GM04503 (cell line): Measurements from ENCODE around the gene LMX1B.
"Not testable (repeated sequence)": the region's sequence is repeated elsewhere in the genome, so short reads cannot be mapped to it uniquely, and the experiment has no call there.

Experiments
- DNase-seq: peaks from one replicate; pipeline ENCODE4 v3.0.0-alpha.2; 2012; ENCODE audit warnings: low read depth

LMX1B gene

DNA sequence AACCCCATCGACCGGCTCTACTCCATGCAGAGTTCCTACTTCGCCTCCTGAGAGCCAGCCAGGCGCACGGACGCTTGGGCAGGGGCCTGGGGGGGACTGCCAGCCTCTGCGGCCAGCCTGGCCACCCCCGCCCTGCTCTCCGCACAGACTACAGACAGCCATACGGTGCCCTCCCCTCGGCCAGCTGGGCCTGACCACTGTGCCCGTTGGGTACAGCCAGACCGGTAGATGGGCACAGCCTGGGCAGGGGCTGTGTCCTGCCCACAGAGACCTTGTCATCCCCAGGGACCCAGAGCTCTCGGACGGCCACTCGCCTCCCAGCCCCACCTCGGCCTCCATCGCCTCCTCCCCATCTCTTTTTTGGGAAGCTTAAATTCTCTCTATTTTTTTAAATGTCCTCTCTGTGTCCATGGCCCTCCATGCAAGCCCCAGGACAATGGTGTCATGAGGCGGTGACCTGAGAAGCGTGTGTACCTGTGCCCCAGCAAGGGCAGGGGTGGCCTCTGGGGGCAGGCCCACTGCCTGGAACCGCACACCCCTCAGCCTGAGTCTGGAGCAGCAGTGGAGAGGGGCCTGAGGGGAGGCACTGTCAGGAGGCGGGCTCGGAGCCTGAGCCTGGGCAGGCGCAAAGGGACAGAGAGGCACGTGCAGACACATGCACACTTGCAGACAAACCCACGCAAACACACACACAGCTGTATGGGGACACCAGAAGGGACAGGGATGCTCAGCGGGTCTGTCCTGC, 82.8 kb downstream of the LMX1B start:
- no peak for DNase-seq

DNA sequence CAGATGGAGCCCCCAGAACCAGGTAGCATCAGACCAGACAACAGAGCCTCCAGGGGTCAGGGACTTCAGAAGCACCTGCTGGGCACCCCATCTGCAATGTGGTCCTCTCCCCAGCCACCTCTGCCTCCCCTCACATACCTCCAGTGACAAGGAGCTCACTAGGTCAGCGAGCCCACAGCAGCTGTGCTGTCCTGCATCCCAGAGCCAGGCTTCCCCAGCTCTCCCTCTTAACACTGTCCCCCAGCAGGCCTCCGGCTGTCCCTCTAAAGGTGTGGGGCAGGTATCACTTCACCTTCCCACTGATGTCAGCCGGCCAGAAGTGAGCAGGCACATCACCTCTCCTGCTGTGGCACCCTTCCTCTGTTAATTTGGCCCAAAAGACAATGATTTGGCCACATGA, 83.6 kb downstream of the LMX1B start:
- no peak for DNase-seq

DNA sequence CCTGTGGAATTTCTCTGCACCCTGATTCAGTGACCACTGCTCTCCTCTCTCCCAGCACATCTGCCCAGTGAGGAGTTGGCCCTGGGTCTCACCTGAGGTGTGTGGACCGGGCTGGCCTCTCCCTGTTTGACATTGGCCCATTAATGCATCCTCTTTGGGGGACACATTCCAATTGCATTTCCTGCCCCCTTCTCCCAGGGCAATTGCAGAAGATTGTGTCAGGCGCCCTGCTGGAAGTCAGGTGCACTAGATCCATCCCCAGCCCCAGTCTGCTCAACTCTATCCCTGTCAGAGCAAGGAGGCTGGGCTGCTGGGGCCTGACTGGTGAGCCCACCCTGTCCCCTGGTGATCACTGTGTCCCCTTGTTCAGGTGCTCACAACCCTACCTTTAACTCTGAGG, 84.5 kb downstream of the LMX1B start:
- no peak for DNase-seq

DNA sequence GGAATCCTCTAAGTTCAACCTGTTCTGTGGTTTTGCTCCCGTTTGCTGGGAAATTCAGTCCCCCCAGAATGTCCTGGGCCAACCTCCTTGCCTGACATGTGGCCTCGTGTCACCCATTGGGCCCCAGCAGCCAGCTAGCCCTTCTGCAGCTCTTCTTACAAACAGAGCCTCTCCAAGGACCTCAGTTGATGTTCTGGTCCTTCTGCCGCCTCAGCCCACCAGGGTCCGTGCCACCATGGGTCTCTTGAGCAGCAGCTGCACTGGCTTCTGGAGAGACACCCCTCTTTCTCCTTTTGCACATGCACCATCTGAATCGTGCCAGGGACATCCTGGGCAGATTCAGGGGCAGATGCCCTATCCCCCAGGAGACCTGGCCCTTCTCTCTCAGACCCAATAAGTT, 85.0 kb downstream of the LMX1B start:
- DNase-seq = no peak

DNA sequence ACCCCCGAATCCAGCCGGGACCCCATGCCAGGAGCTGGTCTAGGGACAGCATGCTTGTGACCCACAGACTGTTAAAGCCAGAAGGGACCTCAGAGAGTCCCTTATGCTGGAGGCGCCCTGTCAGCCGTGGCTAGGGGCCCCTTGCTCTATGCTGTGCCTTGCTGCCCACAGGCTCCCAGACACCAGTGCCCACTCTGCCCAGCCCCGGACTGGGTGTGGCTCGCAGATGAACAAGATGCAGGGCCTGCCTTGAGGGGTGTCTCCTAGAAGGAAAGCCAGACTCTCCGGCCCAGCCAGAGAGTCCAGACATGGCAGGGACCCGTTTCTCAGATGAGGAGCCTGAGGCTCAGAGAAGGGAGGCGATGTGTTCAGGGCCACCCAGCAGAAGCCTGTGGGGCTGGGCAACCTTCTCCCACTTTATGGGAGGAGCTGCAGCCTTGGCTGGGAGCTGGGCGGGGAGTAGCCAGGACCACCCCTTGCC, 85.7 kb downstream of the LMX1B start:
- DNase-seq = no peak

DNA sequence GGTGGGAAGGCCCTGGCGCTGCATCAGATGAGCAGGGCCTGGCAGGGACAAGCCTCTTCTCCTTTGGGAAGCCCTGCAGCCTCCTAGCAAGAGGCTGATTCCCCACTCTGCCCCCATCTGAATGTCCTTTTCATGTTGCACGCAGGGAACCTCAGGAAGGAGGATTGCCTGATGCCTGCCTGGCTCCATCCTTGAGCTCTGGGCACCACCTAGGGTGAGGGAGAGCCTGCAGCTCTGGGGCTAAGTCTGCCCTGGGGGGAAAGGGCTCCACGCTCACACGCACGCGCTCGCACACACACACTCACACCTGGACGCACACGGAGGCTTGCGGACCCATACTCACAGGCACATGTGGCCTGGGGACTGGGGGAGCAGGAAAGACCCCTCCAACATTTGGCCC, 86.6 kb downstream of the LMX1B start:
- no peak for DNase-seq

DNA sequence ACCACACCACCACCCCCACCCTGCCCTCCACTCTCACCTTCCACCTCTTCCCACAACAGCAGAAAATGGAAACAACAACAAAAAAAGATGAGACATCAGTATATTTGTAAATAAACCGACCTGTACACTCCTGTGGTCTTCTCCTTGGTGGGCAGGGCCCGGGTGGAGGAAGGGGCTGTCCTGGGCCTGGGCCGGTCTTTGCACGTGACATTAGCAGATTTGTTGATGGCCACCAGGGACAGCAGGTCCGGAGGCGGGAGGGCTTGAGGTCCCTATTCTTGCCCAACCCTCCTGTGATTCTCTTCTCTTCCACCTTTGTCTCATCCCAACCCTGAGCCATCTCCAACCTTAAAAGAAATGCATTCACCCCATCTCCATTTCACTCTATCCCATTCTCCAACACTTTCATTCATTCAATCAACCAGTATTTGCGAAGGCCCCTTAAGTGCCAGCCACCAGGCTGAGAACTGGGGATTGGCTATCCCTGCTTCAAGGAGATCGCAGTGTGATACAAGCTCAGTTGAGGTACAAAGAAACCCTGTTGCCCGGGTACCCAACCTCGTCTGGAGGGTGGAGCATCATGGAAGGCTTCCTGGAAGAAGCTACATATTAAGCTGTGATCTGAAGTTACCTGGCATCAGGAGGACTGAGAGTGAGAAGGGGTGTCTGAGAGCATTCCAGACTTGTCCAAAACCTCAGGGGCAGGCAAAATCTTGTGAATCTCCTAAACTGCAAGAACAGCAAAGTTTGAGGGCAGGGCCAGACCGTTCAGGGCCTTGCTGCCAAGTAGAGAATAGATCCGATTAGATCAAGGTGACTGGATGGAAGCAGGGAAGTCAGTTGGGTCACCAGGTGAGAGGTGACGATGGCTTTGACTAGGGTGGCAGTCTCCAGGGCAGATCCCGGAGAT, 87.4 kb downstream of the LMX1B start:
- DNase-seq = no peak

DNA sequence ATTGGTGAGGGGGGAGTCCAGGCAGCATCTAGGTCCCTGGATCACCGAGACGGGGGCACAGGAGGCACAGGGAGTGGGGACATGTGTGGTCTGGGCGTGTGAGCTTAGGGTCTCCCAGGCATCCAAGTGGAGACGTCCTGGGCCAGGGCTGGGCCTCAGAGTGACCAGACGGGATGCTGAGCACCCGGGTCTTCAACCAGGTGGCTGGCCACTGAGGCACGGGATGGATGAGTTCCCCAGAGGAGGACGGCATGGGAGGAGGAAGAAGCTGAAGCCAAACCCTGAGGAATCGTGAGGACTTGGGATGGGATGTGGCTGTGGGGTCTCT, 88.0 kb downstream of the LMX1B start:
- no peak for DNase-seq

DNA sequence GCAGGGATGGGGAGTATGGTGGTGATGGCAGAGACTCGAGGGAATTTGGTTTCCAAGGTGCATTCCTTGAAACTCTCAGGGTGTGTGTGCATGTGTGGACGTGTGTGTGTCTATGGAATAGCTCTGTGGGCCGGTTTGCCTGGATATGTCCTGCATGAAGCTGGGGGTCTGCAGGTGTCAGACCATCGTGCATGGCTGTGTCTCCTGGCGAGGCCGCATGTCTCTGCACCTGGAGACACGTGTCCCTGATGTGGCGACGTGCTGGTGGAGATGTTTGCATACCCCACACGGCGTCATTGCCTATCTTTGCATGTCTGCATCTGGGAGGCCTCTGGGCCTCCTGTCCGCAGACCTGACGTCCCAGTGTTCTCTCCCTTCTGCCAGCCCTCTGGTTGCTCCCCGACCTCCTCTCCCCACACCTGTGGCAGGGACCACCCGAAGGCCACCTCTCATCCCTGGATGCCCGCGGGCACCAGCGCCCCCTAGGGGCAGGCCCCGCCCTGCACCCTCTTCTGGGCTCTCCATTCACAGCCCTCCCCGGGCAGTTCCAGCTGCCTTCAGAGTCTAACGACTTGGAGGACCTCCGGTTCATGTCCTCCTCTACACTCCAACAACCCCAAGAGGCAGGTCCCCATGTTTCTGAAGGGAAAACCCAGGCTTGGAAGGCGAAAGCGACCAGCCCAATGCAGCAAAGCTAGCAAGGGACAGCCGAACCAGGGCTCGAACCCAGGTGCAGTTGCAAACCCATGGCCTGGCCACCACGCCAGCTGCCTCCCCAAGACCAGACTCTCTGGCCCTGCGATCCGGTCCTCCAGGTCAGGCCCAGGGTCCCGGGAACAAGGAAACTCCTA, 88.6 kb downstream of the LMX1B start:
- DNase-seq = no peak

DNA sequence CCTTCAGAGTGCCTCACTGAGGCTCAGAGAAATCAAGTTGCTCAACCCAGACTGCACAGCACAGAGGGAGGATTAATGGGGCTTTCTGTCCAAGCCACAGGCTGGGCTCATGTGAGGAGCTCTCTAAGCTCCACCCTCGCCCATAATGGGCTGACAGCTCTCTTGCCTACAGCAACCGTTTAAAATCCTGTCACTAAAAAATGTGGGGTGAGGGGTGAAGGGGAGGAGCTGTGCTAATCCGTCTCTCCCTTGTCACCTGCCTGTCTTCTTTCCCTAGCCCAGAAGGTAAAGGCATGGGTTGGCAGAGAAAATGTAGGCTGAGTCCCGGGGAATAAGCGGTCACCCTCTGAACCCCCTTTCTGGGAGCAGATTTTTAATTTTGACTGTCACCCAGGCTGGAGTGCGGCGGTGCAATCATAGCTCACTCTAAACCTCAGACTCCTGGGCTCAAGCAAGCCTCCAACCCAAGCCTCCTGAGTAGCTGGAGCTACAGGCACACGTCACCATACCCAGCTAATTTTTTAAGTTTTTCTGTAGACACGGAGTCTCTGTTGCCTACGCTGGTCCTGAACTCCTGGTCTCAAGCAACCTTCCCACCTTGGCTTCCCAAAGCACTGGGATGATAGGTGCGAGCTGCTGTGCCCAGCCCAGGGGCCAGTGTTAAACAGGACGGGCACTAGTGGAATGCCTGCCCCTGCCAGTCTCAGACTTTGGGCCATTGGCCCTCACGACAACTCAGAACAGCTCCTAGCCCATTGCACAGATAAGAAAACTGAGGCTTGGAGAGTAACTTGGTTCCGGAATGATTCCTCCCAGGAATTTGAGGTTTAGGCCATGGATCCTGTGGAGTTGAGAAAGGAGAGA, 89.5 kb downstream of the LMX1B start:
- DNase-seq = no peak

DNA sequence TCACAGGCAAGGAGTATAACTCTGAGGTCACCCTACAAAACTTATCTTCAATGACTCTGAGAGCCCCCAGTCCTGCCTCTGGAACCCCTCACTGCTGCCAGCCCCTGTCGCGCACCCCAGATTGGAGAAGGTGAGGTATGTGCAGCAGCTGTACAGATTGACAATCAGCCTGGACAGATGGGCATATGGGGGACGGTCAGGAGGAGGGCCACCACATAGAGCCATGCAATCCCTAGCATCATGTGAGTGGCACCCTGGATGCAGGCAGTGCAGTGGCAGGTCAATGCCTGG, 90.1 kb downstream of the LMX1B start:
- DNase-seq = no peak

DNA sequence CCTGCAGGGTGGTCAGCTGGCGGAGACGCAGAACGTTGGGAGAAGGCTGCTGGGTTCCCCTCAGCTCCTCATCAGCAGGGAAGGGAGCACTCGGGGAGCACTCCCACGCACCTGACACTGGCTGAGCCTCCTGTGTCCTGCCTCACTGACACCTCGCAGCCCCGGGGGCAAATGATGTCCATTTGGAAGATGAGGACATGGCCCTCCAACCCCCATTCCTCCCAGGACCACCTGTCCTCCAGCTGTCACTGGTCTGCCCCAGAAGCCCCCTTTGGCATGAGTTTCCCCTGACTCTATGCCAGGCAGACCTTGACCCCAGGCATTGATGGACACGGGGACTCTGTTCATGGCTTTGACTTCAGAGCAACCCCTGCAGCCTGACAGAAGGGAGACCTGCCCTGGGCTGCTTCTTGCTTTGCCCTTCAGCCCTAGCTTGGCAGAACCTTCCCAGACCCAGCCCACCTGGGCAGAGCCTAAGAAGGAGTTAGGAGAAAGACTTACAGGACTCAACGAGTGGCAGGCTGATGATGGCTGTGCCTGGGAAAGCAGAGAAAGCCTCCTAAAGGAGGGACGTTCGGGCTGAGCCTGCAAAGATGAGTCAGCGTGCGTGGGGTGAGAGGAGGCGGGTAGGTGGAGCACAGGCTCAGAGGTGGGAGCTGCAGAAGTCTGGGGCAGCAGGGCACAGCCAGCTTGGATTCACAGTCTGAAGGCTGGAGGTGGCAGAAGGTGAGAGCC, 90.6 kb downstream of the LMX1B start:
- DNase-seq = no peak

DNA sequence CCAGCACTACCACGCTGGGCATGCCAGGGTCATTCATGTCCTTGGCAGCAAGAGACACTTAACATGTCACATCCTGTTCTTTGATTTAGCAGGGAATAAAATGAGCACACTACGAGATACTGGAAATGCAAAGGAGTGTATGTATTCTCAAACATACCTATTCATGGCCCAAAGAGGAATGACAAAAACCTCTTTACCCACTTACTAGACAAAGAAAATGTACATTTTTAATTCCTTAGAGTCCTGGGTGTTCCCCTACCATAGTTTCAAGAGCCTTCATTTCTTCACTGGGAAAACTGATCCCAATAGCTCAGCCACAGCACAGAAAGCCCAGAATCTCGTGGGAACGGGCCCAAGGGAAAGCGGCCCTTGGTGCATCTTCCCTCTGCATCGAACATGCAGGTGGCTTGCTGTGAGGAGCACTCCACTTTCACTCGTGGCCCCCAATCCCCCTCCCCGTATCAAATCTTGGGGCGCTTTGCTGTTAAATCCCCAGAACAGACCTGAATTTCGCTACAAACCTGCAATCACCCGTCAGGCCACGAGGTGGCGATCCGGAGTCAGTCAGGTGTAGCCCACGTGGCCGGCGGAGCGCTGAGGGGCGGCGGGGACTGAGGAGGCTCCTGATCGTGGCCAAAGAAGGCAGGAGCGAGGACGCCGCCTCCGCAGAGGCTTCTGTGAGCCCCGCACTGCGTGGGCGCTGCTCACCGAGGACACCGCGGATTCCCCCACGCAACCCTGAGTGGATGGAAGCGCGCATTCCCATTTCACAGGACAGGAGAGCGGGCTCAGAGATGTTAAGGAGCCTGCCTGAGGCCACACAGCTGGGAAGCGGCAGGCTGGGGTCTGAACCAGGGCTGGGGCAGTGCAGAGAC, 91.4 kb downstream of the LMX1B start:
- no peak for DNase-seq

DNA sequence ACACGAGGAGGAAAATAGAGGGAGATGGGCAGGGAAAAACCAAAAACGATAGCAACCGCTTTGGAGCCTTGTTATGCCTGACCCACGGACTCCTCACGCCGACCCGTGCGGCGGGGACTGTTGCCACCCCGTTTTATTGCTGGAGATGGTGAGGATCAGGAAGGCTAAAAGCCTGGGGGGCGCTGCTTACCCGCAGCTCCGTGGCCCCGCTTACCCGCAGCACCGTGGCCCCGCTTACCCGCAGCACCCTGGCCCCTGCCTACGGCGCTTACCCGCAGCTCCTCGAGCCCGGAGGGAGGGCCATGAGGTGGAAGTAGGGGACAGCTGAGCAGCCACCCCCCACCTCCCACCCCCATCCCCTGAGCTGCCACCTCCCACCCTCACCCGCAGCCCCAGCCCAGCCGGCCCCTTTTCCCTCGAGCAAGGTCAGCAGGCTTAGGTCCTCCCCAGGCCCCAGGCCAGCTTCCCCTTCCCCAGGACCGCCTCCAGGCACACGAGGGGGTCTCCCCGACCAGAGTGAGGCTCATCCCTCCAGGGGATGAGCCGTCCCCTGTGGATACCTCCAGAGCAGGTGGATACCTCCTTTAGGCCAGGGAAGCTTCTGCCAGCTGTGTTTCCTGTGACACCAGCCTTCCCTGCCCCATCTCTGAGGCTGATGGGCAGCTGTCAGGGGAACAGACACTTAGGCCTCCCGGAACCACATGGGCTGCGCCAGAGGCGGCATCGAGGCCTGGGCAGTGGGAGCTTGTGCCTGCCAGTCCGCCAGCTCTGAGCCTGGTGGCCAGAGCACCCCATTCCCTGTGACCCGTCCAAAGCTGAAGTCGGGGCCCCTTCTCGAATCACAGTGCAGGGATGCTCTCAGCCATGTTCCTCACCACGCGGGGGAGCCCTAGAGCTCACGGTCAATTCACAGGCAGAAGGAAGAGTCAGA, 92.3 kb downstream of the LMX1B start:
- DNase-seq = no peak

DNA sequence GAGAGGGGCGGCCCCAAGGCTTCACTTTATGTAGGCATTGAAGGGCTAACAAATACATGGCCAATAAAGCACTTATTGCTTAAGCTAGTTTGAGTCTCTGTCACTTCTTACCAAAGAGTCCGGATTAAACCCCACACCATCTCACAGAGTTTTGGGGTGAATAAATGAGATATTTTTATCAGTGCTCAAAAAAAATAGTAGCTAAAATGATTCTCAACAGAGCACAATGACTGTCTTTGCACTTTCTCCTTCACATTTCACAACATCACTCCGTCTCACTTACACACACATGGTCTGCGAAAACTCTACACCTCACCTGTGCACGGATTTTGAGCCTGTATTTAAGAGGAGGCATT, 92.9 kb downstream of the LMX1B start:
- no peak for DNase-seq

DNA sequence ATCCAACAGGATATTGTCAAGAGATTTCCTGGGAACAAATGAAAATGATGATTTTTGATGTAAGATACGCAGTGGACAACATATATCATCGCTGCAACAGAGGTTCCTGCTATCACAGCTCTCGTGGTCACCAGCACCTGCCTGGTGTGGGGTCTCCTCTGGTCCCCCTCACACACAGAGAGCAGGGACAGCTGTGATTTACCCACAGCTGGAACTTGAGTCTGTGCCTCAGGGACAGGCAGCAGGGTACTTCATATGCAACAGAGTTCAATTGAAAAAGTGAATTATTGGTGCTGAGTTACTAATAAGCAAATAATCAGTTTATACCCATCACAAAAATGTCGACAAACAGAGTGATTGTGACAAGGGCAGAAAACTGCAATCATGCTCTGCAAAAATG, 93.4 kb downstream of the LMX1B start:
- no peak for DNase-seq

DNA sequence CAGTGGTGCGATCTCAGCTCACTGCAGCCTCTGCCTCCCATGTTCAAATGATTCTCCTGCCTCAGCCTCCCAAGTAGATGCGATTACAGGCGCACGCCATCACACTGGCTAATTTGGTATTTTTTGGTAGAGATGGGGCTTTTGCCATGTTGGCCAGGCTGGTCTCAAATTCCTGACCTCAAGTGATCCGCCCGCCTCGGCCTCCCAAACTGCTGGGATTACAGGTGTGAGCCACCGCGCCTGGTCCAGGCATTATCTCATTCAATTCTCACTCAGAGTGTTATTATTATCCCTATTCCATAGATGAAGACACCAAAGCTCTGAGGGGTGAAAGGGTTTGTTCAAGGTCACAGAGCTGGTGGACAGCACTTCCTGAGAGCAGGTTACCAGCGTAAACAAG, 94.0 kb downstream of the LMX1B start:
- DNase-seq = not testable (repeated sequence)

DNA sequence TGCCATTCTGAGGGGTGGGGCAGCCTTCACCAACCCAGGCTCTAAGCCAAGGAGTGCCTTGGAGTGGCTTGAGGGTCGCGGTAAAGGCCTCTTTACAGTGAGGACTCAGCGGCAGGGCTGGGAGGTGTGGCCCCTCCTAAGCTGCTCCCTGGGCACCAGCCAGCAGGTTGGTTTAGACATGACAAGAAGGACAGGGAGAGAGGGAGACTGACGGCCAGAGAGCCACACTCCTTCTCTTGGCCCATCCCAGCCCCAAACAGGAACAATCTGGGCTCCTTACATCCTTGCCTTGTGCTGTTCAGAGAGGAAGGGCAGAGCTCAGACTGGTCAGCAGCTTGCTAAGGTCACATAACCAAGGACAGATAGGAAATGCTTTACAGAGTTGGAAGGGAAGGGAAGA, 94.5 kb downstream of the LMX1B start:
- DNase-seq = no peak

DNA sequence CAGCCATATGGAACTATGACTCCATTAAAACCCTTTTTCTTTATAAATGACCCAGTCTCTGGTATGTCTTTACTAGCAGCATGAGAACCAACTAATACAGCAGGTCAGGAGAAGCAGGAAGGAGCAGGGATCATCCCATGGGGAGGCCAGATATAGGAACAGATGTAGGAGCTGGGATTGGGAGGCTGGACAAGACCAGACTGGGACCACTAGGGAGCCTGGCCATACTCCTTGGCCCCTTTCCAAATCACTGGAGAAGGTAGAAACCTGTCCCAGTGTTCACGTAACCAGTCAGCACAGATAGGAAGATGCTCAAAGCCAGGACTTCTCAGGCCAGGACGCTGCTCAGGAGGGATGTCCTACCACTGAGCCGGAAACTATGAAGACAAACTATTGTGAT, 95.5 kb downstream of the LMX1B start:
- no peak for DNase-seq
